GM10266 (cell line): ENCODE results near the gene ABAT.

ENCODE experiments used
- DNase-seq: peaks from one replicate; pipeline ENCODE4 v3.0.0; 2012; ENCODE audit errors: extremely low spot score
- CTCF ChIP-seq: IDR thresholded peaks from 2 replicates; pipeline ENCODE4 v1.5.1; 2012; ENCODE audit warnings: mild to moderate bottlenecking, low read depth; ENCODE audit not compliant: control insufficient read depth, insufficient read depth; ENCODE audit errors: missing control alignments

Gene ABAT

DNA sequence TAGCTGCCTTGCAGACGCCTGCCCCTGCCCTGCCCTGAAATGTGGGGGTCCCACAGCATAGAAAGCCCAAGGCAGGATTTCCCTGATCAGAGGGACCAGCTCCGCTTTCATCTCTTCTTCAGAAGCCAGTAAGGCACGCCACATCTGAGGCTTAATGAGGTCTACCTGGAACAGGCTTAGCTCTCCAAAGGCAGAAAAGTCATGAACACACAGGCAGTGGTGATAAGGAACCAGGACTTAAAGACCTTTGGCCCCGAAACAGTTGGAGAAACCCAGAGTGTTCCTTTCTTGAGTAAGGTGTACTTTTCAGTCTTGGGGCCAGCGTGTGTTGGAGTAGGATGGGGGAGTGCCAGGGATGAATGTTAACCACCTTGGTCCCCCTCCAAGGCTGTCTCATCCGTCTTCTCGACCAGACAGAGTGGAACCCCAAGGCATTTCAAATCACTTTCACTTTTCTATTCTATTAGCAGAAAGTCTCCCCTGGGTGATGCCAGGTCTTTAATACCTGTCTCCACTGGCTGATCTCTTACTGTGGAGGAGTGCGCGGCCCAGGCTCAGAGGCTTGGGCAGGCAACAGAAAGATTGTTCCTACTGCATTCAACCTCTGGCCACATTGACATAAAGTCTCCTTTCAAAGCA, 79.1 kb downstream of the ABAT start:
- TF ChIP-seq CTCF, result no peak
- no peak for DNase-seq

DNA sequence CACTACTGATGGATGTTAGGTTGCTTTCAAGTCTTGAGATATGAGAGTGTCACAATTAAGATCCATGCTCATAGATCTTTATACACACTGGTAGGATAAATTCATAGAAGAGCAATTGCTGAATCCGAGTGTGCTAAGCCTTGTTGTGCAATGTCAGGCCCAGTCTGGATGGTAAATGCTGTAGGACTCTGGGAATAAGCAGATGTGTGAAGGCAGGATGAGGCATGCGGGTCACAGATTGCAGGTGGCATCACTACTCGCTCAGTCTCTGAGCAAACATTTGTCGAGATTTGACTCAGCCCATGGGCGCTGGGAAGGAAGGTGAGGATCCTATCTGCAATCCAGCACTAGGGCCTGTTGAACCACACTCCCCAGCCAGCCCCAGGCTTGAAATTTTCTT, 82.3 kb downstream of the ABAT start:
- no peak for TF ChIP-seq CTCF
- no peak for DNase-seq

GRCh38 chr16:8758022-8758421, 83.6 kb downstream of the ABAT start:
- no peak for TF ChIP-seq CTCF
- no peak for DNase-seq

GRCh38 chr16:8760021-8760420, 85.6 kb downstream of the ABAT start:
- no peak for DNase-seq
- no peak for TF ChIP-seq CTCF

- TF ChIP-seq CTCF, result no peak
- no peak for DNase-seq
These were observed 86.7 kb downstream of the ABAT start for GRCh38 chr16:8761078-8761477.

DNA sequence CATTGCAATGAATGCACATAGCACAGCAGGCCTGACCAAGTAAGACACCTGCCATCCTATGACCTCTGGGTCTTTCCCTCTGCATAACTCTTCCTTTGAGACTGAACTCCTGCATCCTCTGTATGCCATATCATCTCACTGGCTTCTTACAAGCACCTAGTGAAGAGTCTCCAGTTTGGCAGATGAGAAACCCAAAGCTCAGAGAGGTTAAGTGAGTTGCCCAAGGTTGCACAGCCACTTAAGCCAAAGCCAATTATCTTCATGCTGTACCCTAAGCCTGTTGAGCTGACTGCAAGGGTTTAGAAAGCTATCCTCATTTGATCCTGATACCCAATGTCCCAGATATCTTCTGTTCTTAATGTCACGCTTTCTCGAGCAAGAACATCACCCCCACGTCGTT, 87.8 kb downstream of the ABAT start:
- TF ChIP-seq CTCF, result no peak
- no peak for DNase-seq

DNA sequence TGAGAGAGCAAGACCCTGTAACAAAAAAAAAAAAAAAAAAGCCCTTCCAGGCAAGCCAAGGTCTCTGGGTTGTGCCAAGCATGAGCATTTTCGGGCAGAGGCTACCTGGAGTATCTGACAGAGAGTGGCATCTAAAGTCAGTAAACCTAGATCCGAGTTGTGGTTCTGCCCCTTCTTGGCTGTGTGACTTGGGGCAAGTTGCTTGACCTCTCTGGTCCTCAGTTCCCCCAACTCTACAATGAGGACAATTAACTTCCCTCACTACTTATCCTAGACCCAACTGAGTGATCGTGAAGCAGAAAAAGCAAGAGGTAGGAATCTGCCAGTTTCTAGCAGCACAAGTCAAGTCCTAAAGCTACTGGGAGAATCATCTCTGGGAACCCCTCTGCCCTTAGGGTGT, 88.7 kb downstream of the ABAT start:
- no peak for TF ChIP-seq CTCF
- DNase-seq, result no peak
